ENCODE results near the gene PCSK1N. TPM values are rescaled to one million over a fixed set of nuclear protein-coding genes. Genes with fewer than 3 reads are reported as not detected.

The PCSK1N gene
- total RNA-seq, 1 donor from 2014 or later, result 74.2 TPM

DNA sequence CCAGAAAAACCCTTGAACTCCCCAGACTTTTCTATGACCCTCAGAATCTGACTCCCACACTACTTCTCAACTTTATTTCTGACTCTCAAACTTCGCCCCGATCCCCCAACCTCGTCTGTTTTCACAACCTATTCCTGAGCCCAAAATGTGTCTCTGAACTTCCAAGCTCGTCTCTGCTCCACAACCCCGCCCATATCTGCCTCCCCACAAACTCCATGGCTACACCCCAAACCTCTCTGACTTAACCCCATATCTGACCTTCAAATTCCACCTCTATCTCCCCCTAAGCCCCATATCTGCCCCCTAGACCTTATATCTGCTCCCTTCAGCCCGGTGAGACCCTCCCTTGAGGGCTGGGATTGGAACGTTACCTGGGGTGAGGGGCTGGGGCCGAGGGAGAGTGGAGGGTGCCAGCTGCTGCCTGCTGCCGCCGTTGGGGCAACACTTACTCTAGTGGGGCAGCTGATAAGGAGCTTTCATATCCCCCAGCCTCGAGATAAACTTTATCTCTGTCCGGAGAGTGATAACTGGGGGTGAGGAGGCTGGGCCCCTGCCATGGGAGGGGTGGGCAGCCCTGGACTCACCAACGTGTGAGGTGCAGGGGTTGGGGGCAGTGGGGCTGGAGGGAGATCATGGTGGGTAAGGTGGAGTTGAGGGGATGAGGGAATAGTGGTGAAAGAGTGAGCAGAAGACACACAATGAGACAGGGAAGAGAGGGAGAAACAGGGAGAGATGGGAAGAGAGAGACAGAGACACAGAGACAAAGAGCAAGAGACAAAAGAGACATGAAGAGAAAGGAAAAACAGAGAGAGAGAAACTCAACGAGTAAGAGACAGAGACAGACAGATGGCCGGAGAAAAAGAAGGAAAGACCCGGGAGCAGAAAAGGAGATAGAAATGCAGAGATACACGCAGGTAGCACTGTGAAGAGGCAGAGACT lies 47.6 kb downstream of the PCSK1N start:
- Mint-ChIP-seq H3K27me3 (ENCODE audit: low read depth) (peaks cover 19% of the 10 kb centered on the region), H3K27ac (ENCODE audit: unreplicated experiment) (no peak overlapping the region), H3K9me3 (ENCODE audit: low read depth) (peaks cover 6% of the 10 kb centered on the region), H3K4me3 (ENCODE audit: unreplicated experiment) (no peak overlapping the region), H3K36me3 (ENCODE audit: low read depth) (no peaks in the 10 kb centered on the region), H3K4me1 (ENCODE audit: low read depth) (no peaks in the 10 kb centered on the region)
- no peak for TF ChIP-seq CTCF (IDR thresholded peaks at IDR 0.05)
- no peak for DNase-seq (ENCODE audit: low spot score)

- peaks cover 8% of the 10 kb centered on the region for H3K9me3 Mint-ChIP-seq (ENCODE audit: low read depth)
- H3K36me3 Mint-ChIP-seq (ENCODE audit: low read depth), result no peaks in the 10 kb centered on the region
- no peak for DNase-seq (ENCODE audit: low spot score)
- no peak overlapping the region for H3K27ac Mint-ChIP-seq (ENCODE audit: unreplicated experiment)
- H3K4me1 Mint-ChIP-seq (ENCODE audit: low read depth), result no peaks in the 10 kb centered on the region
- H3K27me3 Mint-ChIP-seq (ENCODE audit: low read depth), result peaks cover 19% of the 10 kb centered on the region
- TF ChIP-seq CTCF (IDR thresholded peaks at IDR 0.05), result no peak
- H3K4me3 Mint-ChIP-seq (ENCODE audit: unreplicated experiment), result no peak overlapping the region
These were observed 48.4 kb downstream of the PCSK1N start for GRCh38 chrX:48786825-48787504.

GRCh38 chrX:48786341-48786800 lies 49.0 kb downstream of the PCSK1N start, which contains the start of gene GATA1:
GATA1 (plus strand) TSS chrX:48786590; CDS start chrX:48791110, 4,520 bp downstream.
- peaks cover 8% of the 10 kb centered on the region for H3K9me3 Mint-ChIP-seq (ENCODE audit: low read depth)
- DNase-seq (ENCODE audit: low spot score), result no peak
- H3K4me1 Mint-ChIP-seq (ENCODE audit: low read depth), result no peaks in the 10 kb centered on the region
- TF ChIP-seq CTCF (IDR thresholded peaks at IDR 0.05), result no peak
- peaks cover 19% of the 10 kb centered on the region for H3K27me3 Mint-ChIP-seq (ENCODE audit: low read depth)
- no peaks in the 10 kb centered on the region for H3K36me3 Mint-ChIP-seq (ENCODE audit: low read depth)
- H3K27ac Mint-ChIP-seq (ENCODE audit: unreplicated experiment), result no peak within 1 kb of the TSS
- H3K4me3 Mint-ChIP-seq (ENCODE audit: unreplicated experiment), result no peak within 1 kb of the TSS

DNA sequence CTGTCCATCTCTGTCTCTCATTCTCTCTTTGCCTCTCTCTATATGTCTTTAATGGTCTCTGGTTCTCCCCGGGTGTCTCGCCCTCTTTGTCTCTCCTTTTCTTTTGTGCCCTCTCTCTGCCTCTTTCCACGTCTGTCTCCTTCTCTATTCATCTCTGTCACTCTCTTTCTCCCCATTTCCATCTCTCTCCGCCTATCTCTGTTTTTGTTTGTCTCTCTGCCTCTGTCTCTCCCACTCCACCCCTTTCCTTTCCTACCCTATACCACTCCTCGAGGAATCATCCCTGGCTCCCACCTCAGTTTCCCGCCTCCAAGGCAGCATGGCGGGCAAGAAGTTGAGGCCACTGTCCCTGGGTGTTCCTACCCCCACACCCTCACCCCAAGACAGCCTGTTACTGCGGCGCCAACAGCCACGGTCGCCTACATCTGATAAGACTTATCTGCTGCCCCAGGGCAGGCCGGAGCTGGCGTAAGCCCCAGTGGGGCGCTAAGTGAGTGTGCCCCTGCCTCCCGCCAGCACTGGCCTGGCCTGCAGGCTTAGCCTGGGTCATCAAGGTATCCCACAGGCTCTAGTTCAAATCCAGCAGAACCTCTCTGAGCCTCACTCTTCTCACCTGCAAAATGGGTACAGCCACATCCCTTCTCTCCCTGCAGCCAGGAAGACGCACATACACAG lies 49.7 kb downstream of the PCSK1N start:
- no peaks in the 10 kb centered on the region for H3K36me3 Mint-ChIP-seq (ENCODE audit: low read depth)
- H3K4me3 Mint-ChIP-seq (ENCODE audit: unreplicated experiment), result no peak overlapping the region
- DNase-seq (ENCODE audit: low spot score), result no peak
- peaks cover 8% of the 10 kb centered on the region for H3K9me3 Mint-ChIP-seq (ENCODE audit: low read depth)
- no peak overlapping the region for H3K27ac Mint-ChIP-seq (ENCODE audit: unreplicated experiment)
- H3K27me3 Mint-ChIP-seq (ENCODE audit: low read depth), result peaks cover 19% of the 10 kb centered on the region
- no peak for TF ChIP-seq CTCF (IDR thresholded peaks at IDR 0.05)
- H3K4me1 Mint-ChIP-seq (ENCODE audit: low read depth), result no peaks in the 10 kb centered on the region

DNA sequence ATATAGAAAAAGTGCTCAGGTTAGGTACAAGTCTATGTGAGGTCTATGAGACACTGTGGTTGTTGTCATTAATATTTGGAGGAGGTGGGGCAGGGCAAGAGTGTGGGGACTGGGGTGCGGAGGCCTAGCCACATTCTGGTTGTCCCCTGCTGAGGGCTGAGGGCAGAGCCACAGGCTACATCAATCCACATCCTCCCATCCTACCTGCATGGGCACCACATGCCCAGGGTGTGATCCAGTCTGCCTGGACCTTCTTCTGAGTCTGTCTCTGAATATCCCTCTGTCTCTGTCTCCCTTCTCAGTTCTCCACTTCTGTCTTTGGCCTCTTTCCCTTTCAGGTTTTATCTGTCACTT lies 50.2 kb downstream of the PCSK1N start:
- Mint-ChIP-seq H3K4me3 (ENCODE audit: unreplicated experiment) (no peak overlapping the region), H3K9me3 (ENCODE audit: low read depth) (peaks cover 8% of the 10 kb centered on the region)
- no peak for TF ChIP-seq CTCF (IDR thresholded peaks at IDR 0.05)

More for the DNA sequence above, 50.2 kb downstream of the PCSK1N start:
- Mint-ChIP-seq H3K36me3 (ENCODE audit: low read depth) (no peaks in the 10 kb centered on the region), H3K27ac (ENCODE audit: unreplicated experiment) (no peak overlapping the region), H3K4me1 (ENCODE audit: low read depth) (no peaks in the 10 kb centered on the region), H3K27me3 (ENCODE audit: low read depth) (peaks cover 19% of the 10 kb centered on the region)
- no peak for DNase-seq (ENCODE audit: low spot score)

Measured in chondrocyte (in vitro differentiated cells).